AG04449 (cell line): ENCODE results near the gene MEGF8.

Source experiments
- CTCF ChIA-PET: fragments of 350-600 bp; formaldehyde crosslinking; extraction: SDS; loops from one replicate; lab custom pipeline; 2021; ENCODE audit warnings: antibody characterized with exemption; lab: Yijun Ruan, JAX
- POLR2A ChIA-PET: fragments of 400-600, 350-600 bp; formaldehyde crosslinking; extraction: SDS; loops from one replicate; lab custom pipeline; 2020; ENCODE audit warnings: antibody characterized with exemption, inconsistent platforms; lab: Yijun Ruan, JAX
- DNase-seq: peaks from one replicate; pipeline ENCODE4 v3.0.0-alpha.2; 2010; ENCODE audit warnings: low read depth, low spot score
- H3K4me3 ChIP-seq: 2 replicates; pipeline ENCODE4 v1.5.1; 2011; ENCODE audit warnings: low read depth, mild to moderate bottlenecking, control low read depth, low read length
- TF ChIP-seq, protein P1 (sequence below): IDR thresholded peaks from one replicate; pipeline ENCODE4 v1.5.1; 2011; ENCODE audit warnings: mild to moderate bottlenecking, moderate library complexity, low read length, control low read depth, inconsistent platforms; ENCODE audit not compliant: insufficient read depth; ENCODE audit errors: missing control alignments

Gene MEGF8

GRCh38 chr19:42279155-42279901 is 46.1 kb upstream of the MEGF8 start:
- peak overlapping the region; percentile 73 for H3K4me3 ChIP-seq
- TF ChIP-seq, protein P1, sequence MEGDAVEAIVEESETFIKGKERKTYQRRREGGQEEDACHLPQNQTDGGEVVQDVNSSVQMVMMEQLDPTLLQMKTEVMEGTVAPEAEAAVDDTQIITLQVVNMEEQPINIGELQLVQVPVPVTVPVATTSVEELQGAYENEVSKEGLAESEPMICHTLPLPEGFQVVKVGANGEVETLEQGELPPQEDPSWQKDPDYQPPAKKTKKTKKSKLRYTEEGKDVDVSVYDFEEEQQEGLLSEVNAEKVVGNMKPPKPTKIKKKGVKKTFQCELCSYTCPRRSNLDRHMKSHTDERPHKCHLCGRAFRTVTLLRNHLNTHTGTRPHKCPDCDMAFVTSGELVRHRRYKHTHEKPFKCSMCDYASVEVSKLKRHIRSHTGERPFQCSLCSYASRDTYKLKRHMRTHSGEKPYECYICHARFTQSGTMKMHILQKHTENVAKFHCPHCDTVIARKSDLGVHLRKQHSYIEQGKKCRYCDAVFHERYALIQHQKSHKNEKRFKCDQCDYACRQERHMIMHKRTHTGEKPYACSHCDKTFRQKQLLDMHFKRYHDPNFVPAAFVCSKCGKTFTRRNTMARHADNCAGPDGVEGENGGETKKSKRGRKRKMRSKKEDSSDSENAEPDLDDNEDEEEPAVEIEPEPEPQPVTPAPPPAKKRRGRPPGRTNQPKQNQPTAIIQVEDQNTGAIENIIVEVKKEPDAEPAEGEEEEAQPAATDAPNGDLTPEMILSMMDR: no peak
- no peak for DNase-seq
- ChIA-PET POLR2A (interaction anchor here (0.8 to 4.5 kb wide), 5 partner anchors 9 to 36 kb away, joined by 4 to 20 read pairs (median 11); partner anchors contain the start of gene GSK3A), CTCF (interaction anchor here (0.7 to 7.4 kb wide), 24 partner anchors 8 to 198 kb away, joined by 3 to 255 read pairs (median 6); partner anchors contain the start of genes CIC, ERF, GSK3A and ZNF526)

DNA sequence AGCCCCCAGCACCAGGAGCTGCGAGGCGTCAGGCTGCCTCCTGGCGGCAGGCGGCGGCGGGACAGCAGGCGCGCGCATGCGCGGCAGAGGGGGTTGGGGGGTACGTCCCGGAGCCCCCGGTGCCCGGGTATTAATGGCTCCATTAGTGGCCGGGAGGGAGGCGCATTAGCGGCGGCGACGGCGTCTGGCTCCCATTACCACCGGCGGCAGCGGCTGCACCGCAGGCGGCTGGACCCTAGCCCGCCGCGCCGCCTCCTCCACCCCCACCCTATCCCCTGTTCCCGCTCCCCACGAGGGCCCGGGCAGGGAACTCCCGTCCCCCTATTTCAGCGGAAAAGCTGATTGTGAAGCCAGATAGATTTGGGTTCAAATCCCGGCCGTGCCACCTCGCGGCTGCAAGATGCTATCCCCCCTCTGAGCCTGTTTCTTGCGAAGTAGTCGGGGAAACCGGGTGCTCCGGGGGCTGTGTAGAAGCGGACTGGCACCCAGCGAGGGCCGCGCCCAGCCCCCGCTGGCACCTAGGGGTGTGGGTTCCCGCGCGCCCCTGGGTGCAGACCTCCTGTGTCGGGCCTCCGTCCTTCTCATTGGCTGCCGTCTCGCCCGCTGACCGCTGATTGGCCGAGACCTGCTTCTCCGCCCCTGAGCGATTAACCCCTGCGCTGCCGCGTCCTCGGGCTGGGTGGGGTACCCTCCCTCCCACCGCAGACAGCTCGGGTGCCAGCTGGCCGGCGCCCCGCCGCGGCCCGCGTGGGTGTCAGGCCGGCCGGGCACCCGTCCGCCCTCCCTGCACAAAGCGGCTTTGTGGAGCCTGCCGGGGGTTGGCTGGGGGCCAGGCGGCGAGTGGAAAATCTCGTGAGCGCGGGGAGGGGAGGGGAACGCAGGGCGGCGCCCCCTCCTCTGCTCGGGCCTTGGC is 45.3 kb upstream of the MEGF8 start:
- ChIA-PET POLR2A (interaction anchor here (0.8 to 4.5 kb wide), 4 partner anchors 10 to 37 kb away, joined by 5 to 20 read pairs (median 14); partner anchors contain the start of gene GSK3A), CTCF (interaction anchor here (0.7 to 7.4 kb wide), 25 partner anchors 8 to 199 kb away, joined by 3 to 255 read pairs (median 6); partner anchors contain the start of genes CIC, ERF, GSK3A and ZNF526)
- no peak for DNase-seq
- H3K4me3 ChIP-seq: peak overlapping the region; percentile 73
- TF ChIP-seq, protein P1: peak; percentile 92

- H3K4me3 ChIP-seq: peak overlapping the region; percentile 73
- TF ChIP-seq, protein P1: no peak
- ChIA-PET CTCF (interaction anchor here (1.4 to 7.4 kb wide), 5 partner anchors 14 to 172 kb away, joined by 6 to 255 read pairs (median 6); partner anchors contain the start of gene GSK3A), POLR2A (interaction anchor here (3.1 to 4.5 kb wide), 3 partner anchors 11 to 38 kb away, joined by 11 to 20 read pairs (median 17); partner anchors contain the start of gene GSK3A)
- DNase-seq: no peak
These were observed 44.7 kb upstream of the MEGF8 start for GRCh38 chr19:42280815-42281145.

GRCh38 chr19:42281146-42281826 is 44.1 kb upstream of the MEGF8 start:
- TF ChIP-seq, protein P1: peak; percentile 8
- DNase-seq: no peak
- ChIA-PET POLR2A (interaction anchor here (1.0 to 3.7 kb wide), 3 partner anchors 35 to 48 kb away, joined by 3 to 11 read pairs (median 8); partner anchors contain the start of gene GSK3A), CTCF (interaction anchor here (0.8 to 7.4 kb wide), 4 partner anchors 14 to 167 kb away, joined by 3 to 255 read pairs (median 4); partner anchors contain the start of genes GSK3A, PAFAH1B3 and PRR19)
- peak overlapping the region; percentile 73 for H3K4me3 ChIP-seq

DNA sequence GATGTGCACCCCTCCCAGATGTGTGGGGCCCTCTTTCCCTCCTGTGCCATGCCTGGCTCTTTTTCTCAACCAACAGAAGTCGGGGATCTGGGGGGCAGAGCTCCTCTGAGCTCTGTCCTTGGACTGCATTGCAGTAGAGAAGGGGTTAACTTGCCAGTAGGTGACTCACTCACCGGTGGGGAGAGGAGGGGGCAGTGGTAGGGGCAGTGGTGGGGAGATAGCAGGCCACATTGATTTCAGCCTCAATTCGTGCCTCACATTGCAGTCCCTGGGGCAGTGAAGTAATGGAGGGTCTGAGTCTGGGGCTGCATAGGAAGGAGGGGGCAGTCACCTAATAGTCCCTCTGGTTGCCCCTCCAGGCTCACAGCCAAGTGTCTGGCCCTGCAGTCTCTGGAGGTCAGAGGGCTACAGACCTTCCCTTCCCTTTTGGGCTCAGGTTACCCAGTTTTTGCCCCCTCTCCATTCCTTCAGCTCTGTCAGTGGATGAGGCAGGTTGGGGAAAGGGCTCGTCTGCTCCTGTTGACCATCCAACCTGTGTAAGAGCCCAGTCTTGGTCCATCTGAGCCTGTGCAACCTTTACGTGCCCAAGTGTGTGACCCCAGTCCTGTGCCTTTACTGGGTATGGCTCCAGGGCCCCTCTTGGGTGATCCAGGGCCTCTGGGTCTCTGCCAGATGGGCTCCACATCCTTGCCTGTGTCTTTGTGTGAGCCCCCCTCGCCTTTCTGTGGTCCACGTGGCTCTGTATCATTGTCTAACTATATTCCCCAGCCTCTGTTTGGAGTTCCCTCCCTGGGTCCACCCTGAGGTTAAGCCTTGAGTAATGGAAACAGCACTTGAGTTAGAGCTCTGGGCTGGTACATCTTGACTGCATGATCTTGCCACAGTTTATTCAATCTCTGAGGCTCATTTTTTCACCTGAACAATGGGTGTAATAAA is 43.3 kb upstream of the MEGF8 start:
- TF ChIP-seq, protein P1: no peak
- ChIA-PET CTCF (interaction anchor here (0.8 to 7.4 kb wide), 6 partner anchors 10 to 168 kb away, joined by 3 to 255 read pairs (median 4); partner anchors contain the start of genes GSK3A, PAFAH1B3 and PRR19), POLR2A (interaction anchor here (0.7 to 3.7 kb wide), 6 partner anchors 10 to 171 kb away, joined by 3 to 11 read pairs (median 3); partner anchors contain the start of gene GSK3A)
- peak overlapping the region; percentile 73 for H3K4me3 ChIP-seq
- DNase-seq: no peak
